ENCODE measurements around the gene SLC35A4.

DNA sequence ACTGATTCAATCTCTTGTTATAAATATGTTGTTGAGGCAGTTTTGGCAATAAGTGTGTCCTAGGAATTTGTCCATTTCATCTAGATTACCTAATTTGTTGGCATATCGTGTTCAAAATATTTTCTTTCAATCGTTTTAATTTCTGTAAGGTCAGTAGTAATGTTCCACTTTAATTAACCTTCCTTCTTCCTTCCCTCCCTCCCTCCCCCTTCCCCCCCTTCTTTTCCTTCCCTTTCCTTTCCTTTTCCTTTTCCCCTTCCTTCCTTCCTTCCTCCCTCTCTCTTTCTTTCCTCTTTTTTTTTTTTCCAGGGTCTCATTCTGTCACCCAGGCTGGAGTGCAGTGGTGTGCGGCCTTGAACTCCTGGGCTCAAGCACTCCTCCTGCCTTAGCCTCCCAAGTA, 41.3 kb downstream of the SLC35A4 start:
- TF ChIP-seq EZH2 (IDR thresholded peaks at IDR 0.05; ENCODE audit: insufficient read depth, low read length), result no peak
- TF ChIP-seq, protein P1, sequence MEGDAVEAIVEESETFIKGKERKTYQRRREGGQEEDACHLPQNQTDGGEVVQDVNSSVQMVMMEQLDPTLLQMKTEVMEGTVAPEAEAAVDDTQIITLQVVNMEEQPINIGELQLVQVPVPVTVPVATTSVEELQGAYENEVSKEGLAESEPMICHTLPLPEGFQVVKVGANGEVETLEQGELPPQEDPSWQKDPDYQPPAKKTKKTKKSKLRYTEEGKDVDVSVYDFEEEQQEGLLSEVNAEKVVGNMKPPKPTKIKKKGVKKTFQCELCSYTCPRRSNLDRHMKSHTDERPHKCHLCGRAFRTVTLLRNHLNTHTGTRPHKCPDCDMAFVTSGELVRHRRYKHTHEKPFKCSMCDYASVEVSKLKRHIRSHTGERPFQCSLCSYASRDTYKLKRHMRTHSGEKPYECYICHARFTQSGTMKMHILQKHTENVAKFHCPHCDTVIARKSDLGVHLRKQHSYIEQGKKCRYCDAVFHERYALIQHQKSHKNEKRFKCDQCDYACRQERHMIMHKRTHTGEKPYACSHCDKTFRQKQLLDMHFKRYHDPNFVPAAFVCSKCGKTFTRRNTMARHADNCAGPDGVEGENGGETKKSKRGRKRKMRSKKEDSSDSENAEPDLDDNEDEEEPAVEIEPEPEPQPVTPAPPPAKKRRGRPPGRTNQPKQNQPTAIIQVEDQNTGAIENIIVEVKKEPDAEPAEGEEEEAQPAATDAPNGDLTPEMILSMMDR (IDR thresholded peaks at IDR 0.05; ENCODE audit: insufficient read depth, low read depth, low read length), result no peak

Measured in astrocyte (in vitro differentiated cells and primary cell).